Raji (cell line): ENCODE data around the gene TCERG1L.

Source experiments
- POLR2A ChIP-seq: IDR thresholded peaks from 2 replicates; pipeline ENCODE4 v1.6.1; 2011; ENCODE audit warnings: low read depth, low read length, control low read depth; ENCODE audit not compliant: insufficient read depth

The TCERG1L gene

DNA sequence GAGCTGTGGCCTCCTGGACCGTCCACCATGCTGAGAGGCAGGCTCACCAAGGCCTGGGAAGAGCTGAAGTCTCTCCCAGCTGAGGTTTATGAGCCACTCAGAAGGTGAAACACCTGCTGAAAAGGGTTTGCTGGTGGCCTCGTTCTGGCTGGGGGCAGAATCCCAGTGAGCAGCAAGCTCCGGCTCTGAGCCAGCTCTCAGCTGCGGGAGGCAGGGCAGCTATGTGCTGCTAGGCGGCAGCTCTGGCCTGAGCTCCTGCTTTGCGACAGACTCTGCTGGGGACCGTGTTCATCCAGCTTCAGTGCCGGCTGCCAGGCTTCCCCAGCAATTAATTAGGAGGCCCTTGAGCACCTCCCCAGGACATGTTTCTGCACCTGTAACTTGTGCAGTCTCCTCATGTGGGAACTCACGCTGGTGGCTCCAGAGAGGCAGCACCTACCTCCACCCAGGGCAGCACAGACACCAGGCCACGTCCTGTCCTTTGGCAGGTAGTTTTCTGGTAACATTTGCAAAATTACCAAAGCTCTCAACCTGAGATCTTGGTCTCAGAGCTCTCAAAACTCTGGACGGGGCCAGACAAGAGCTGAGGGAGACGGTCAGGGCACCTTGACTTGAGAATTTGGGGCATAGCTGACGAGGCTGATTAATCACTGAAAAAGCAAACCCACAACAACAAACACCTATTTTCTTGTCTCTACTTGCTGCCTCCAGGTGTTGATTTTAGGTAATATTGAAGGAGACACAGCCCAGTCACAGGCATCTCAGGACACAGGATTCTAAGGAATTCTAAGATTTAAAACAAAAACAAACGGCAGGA lies 185.0 kb downstream of the TCERG1L start:
- no peak for TF ChIP-seq POLR2A

DNA sequence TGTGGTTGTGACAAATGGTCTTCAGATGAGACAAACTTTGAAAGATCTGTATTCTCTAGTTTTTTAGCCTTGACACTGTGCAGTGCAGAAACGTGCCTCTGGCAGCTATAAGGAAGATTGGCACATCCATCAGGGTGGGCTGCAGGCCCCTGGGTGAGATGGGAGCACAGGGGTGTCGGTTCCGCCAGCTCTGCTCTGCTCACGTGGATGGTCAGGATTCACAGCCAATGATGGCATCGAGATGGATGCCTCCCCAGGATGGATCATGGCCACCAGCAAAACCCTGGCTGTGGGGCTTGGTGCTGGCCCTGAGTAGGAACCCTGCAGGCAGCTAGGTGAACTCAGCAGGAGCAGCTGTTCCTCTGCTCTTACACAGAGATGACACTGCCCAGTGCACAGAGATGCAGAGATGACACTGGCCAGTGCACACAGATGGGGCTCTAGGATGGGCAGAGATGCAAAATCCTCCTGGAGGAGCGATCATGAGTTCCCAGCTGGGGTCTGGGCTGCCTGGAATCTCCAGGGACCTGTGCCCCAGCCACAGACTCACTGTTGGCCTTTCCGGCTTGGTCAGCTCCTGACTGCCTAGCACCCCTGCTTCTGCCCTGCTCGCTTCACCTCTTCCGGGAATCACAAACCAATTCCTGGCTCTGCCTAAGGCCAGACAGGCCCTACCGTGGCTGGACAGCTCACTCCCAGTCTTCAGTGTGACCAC lies 185.9 kb downstream of the TCERG1L start:
- no peak for TF ChIP-seq POLR2A

DNA sequence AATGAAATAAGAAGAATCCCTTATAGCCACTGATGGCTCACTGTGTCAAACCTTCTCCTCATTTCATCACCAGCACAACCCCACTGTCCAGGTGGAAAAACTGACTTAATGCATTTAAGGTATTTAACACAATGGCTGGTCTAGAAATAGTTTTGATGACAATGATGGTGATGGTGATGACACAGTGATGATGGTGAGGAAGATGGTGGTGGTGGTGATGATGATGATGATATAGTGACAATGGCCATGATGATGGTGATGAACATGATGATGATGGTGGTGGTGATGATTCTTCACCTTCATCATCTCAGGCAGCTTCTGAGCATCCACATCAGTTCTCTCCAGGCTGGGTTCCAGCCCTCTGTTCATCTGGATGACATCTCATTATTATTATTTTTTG lies 186.6 kb downstream of the TCERG1L start:
- TF ChIP-seq POLR2A, result no peak

DNA sequence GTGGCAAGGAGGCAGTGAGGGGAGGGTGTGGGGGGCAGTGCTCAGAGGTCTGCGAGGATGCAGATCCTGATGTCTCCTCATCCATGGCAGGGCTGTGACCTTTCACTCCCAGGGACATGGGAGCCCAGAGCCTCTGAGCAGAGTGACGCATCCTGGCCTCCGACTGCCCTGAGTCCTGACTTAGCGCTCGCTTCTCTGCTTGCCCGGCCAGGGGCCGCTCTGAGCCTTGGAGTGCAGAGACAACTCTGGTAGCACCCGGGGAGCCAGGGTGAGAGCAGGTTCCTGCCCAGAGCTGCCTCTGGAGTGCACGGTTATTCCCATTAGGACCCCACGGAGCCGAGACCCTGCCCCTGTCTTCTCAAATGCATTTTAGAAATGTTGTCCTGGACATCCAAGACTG lies 188.0 kb downstream of the TCERG1L start:
- TF ChIP-seq POLR2A, result no peak

DNA sequence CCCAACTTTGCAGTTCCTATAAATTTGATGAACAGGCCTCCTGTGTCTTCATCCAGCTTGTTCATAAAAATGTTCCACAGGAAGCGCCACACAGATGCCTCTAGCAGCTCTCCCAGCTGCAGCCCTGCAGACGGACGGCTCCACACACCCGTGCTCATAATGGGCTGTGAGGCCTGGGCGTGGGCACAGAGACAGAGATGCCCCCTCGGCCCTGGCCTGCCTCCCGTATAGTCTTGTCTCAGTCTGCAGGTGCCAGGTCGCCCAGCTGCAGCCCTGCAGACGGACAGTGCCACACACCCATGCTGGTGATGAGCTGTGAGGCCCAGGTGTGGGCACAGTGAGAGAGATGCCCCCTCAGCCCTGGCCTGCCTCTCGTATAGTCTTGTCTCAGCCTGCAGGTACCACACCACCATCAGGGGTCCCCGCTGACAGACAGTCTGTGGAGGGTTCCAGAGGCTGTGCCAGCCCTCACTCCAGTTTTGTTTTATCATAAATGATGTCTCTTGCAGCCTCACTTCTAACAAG lies 189.9 kb downstream of the TCERG1L start:
- no peak for TF ChIP-seq POLR2A

DNA sequence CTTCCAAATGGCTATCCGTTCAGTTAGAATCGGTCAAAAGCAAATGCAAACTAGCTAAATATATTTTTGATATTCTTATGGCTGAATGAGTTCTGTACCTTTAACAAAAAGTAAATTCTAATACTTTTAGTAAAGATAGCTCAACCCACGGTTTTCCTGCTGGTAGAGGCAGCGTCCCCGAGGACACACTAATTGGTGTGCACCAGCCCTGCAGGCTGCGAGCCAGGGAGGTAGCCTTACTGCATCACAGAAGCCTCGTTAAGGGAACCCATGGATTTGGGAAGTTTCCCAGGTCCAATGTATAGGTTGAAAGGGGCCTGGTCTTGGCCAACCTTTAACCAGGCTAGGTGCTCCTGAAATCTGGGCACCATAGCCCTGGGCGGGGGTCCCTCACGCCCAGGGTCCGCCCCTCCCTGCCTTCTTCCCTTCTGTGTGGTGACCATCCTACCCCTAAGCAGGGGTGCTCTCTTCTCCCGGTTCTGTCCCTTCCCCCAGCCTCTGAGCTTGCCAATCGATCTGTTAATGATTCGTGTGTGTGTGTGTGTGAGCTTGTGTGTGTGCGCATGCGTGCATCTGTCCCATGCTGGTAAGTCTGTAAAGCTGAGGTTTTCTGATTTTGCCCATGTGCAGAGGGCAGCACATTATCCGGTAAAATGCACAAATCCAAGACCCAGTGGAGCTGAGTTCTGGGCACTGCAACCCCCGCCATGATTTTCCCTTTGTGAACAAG lies 191.7 kb downstream of the TCERG1L start:
- TF ChIP-seq POLR2A, result no peak

DNA sequence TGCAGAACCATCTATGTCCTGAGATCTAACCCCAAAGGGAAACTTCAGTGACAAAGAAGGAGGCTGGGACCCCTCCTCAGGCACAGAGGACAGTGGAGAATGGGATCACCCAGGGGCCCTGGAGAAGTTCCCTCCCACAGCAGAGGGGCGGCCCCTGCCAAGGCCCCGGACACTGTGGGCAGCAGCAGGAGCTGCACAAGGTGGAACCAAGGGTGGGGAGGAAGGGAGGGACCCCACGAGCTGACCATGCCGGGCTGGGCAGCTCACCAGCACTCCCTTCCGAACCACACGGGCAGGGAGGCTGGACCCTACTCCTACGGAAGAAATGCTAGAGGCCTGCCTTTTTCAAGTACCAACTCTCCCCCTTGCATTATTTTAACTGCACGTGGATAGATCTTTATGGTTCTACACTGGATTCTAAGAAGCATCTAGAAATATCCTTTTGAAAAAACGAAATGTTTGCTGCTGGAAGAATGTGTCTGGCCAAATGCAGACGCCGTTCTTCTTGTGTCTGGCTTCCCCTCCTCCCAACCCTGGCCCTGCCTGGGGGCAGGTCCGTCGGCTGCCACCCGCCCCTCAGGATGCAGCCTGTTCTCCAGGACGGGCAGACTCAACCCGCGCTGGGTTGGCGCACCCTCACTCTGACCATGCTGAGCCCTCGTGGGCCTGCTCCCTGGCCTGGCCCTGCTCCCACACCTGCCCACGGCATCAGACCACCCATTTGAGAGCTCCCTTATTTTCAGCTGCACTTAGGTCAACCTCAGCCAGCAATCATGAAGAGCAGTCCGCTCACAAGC lies 193.9 kb downstream of the TCERG1L start:
- no peak for TF ChIP-seq POLR2A

DNA sequence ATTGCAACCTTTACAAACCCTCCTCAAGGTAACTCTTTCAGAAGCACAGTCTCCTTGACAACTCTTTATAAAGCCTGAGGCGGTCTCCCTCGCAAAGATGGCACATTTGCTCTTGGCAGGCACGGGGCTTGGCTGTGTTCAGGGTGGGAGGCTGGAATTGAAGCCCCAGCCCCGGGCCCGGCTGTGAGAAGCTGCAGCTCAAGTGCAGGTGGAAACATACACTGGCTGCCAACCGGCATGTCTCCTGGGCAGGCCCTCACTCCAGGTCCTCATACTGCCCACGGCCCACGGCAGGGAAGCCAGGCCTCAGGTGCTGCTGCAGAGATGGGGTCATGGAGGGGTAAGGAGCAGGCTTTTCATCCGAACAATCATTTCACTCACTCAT lies 194.5 kb downstream of the TCERG1L start:
- no peak for TF ChIP-seq POLR2A

DNA sequence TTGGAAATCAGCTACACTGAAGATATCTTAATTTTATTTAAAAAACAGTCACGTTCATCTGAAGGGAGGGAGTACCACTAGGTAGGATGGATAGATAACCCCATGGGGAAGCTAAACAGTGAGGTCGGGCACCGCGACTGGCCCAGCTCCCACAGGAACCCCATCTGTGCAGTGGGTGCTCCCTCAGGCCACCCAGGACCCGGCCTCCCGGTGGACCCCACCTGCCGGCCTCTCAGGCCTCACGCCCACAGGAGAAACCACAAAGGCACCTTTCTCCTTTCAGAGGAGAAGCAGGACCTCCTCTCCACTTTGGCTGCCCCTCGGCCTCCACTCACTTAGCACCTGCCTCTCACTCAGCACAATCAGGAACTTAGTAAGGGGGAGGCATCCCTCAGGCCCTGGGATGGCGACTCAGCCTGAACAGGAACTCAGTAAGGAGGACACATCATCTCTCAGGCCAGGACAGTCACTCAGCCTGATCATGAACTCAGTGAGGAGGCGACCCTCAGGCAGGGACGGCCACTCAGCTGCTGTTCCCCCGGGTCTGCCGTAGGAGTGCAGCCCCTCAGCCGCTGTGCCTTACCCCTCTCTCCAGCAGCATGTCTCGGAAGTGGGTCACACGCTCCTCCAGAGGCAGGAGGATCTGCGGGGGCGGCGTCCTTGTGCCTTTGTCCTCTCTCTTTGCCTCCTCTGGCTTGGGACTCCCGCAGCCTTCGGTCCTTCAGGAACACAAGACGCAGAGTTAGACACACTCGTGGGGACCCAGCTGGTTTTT lies 195.1 kb downstream of the TCERG1L start:
- no peak for TF ChIP-seq POLR2A

DNA sequence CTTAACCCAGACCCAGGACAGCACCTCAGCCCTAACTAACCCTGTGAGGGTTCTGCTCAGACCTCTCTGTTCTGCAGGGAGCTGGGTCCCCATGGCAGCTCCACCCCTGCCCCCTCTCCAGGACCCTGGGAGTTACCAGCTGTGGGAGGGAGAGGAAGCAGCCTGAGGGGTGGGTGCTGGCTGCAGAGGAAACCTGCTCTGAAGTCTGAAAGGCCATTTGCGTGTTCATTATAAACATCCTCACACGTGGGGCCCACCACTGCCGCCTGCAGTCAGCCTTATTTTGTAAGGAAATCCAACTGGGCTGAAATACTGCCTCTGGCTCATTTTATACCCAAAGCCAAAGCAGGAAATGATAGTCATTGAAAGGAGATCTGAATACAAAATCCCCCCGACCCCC lies 195.7 kb downstream of the TCERG1L start:
- no peak for TF ChIP-seq POLR2A

DNA sequence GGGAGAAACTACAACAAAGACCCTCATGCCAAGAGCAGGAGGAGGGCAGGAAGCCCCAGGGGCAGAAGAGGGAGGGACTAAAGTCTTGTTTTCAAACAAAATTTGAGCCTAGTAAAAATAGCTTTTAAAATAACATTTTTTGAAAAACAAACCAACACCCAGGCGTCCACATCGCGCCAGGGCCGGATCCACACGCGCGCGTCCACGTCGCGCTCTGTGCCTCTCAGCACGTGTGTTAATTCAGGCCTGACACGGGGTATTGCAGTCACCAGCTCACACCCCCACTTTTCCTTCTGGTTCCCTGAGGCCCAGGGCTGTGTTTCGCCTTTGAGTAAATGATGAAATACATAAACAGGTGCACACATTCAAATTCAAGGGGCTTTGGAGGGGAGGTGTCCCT lies 196.2 kb downstream of the TCERG1L start:
- TF ChIP-seq POLR2A, result no peak

DNA sequence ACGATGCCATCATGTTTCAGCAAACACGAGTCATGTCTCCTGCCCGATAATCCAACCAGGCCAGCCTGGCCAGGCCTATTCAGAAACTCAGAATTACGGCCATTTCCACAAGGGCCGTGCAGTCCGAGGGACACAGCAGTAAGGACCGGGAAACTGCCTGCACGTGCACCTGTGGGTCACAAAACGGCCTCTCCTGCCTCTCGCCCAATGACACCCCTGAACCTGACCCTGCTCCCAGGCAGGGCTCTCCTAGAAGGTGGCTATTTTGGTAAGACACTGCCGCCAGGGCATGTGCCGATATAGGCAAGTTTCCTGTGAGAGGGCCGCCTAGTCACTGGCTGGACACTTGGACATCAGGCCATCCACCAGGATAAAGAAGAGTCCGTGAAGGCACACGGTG lies 196.7 kb downstream of the TCERG1L start:
- TF ChIP-seq POLR2A, result no peak

DNA sequence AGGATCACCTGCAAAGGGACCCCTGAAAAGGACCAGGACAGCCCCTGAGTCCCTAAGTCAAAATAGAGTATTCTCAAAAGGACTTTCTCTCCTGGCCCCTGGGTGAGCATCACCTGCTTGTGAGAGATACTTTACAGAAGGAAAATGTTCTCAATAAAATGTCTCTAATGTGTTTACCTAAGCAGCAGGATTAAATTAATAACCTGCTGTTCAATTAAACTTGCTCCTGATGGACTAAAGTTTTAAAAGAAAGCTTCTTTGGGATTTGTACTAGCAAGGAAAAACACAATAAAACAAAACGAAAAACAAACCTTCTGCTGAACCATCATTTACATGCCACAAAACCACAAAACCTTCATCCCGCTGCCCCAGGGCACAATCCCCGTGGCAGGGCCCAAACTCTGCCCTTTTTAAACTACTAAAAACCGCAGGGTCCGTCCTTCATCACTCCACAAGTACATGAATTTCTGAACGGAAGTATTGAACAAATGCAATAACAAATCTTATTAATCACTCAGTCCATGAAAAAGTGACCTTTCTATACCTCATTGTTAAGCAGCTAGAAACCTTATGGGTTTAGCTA lies 197.7 kb downstream of the TCERG1L start:
- no peak for TF ChIP-seq POLR2A

DNA sequence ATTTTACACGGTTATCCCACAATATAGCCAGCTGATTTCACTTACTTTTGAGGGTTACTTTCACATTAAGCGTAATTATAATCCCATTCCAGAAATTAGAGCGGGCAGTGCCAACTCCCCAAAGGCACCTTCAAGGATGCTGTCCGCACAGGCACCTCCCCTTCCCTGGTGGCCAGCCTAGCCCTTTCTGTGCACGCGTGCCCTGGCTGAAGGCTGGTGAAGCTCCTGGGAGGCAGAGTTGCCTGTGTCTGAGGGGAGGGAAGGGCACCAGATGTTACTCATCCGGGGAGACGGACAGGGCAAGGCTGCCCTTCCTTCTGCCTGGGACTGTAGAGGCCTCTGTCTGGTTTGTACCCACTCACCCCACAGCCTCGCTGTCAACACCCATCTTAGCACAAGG lies 198.4 kb downstream of the TCERG1L start:
- TF ChIP-seq POLR2A, result no peak
